Inferior parietal cortex (tissue), 1 donor: Measurements from ENCODE around the gene PIK3R2.
A peak's percentile ranks its signal among the peaks of the same experiment; 100 is the strongest.

ENCODE experiments used
- DNase-seq: peaks from one replicate; pipeline ENCODE4 v3.0.0-alpha.2; 2016; ENCODE audit errors: extremely low spot score

Gene PIK3R2

DNA sequence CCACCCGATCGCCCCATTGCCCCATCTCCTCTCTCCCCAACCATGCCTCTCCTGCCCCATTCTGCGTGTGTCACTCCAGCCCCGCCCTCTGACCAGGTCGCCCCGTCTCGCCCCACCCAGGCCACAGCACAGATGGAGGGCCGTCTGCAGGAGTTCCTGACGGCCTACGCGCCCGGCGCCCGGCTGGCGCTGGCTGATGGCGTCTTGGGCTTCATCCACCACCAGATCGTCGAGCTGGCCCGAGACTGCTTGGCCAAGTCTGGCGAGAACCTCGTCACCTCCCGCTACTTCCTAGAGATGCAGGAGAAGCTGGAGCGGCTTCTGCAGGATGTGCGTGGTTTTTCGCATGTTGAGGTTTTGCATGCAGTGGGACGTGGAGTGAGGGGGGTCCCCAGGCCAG lies 29.1 kb upstream of the PIK3R2 start:
- no peak for DNase-seq

DNA sequence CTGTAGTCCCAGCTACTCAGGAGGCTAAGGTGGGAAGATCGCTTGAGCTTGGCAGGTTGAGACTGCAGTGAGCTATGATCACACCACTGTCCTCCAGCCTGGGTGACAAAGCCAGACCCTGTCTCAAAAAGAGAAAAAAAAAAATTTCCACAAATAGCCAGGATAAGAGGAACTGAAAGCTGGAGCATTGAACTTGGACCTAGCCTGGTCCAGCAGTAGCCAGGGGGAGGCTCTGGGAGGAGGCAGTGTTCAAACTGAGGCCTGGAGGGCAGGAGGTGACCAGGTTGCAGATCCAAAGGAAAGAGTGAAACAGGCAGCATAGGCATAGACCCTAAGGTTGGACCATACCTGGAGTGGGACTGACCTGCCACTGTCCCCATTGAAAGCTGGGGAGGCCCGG lies 26.9 kb upstream of the PIK3R2 start:
- DNase-seq, result no peak

DNA sequence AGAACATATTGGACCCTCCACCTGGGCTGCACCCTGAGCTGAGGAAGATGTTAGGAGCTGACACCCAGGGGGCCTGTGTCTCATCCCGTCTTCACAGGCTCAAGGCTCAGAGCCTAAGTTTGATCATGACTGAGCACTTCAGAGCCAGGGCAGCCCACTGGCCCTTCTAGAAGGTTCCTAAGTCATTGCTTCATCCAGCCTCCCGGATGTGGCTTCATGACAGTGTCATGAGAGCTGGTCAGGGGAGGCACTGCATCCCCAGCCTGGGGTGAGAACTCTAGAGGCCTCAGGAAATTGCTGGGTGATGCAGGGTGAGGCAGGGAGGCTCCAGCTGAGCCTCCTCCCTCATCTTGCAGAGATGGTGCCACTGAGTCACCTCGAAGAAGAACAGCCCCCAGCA lies 24.9 kb upstream of the PIK3R2 start:
- no peak for DNase-seq

DNA sequence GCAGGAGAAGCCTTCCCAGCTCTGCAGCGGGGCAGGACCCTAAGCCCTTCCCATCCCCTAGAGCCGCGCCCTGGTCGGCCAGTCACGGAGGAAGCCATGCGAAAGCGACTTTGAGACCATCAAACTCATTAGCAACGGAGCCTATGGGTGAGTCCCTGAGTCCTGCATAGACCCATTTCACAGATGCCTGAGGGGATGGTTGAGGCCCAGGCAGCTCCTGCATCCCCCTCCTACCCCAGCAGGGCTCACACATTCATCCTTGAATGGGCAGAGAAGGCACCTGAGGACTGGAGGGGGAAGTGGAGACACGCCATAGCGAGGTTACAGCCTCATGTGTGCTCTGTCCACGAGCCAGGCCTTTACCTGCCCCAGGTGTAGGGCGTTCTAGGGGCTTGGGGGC lies 24.2 kb upstream of the PIK3R2 start:
- DNase-seq, result no peak

DNA sequence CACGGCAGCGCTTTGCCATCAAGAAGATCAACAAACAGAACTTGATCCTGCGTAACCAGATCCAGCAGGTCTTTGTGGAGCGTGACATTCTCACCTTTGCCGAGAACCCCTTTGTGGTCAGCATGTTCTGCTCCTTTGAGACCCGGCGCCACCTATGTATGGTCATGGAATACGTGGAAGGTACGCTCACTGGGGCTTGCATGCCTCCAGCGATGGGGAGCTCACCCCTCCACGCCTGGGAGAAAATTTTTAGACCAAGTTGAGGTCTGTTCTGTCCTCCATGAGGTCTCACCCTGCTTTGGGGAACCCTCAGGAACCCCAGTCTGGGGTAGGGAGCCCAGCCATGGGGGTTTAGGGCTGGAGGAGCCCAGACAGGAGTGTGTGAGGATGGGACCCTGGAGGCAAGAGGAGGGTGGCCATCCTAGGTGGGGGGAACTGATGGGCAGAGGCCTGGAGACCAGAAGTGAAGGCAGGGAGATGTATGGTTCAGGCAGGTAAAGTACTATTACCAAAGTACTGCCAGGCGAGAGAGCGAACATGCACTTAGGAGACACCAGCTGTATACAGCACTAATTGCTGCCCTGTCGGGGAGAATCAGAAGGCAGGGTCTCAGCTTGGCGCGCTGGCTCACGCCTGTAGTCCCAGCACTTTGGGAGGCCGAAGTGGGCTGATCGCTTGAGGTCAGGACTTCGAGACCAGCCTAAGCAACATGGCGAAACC lies 22.3 kb upstream of the PIK3R2 start:
- no peak for DNase-seq

DNA sequence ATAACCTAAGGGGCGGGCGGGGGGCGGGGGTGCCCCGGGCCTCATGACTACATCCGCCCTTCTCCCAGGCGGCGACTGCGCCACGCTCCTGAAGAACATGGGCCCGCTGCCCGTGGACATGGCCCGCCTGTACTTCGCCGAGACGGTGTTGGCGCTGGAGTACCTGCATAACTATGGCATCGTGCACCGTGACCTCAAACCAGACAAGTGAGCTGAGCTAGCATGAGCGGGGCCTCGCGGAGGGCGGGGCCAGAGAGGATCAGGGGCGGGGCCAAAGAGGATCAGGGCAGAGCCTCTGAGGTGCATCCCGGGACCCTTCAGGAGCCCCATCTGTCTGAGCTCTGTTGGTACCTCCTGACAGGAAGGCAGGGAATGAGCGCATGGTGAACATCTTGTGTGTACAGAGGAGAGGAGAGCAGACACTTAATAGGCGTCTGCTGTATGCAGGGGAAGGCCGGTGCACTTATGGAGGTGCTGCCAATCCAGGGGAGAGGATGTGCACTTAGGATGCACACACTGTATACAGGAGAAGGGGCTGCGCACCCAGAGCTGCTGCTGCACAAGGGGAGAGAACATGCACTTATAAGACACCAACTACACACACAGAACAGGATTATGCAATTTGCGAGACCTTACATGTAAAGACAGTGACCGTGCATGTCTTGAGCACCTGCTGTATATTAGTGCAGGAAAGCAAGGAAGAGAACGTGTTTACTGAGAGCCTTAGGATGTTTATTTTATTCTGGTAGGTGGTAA lies 20.9 kb upstream of the PIK3R2 start:
- no peak for DNase-seq

DNA sequence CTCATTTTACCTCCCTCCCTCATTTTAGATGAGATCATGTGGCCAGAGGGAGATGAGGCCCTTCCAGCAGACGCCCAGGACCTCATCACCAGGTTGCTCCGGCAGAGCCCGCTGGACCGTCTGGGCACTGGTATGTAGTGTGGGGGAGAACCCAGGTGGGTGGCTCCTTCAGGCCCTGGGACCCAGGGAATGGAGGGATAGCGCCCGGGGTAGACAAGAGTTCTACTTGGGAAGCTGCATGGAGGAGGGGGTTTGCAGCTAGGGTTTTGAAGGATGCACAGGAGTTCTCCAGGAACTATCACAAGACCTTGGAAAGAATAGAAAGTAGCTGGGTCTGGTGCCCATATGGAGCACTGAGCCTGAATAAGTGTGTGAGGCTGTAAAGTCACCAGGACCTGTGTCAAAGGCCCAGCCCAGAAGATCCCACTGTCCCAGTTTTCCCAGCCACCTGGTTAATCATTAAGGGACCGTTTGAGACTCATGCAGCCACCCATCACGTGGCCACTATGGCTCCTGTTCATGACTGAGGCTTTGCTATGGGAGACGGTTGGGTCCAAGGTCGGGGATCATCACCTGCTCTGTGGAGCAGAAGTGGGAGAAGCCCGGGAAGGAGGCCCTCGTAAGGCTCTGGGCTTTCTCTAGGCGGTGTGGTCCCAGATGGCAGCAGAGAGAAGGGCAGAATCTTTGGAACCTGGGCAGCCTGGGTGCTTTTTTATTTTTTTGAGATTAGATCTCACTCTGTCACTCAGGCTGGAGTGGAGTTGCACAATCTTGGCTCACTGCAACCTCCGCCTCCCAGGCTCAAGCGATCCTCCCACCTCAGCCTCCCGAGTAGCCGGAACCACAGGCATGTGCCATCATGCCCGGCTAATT lies 17.0 kb upstream of the PIK3R2 start:
- DNase-seq, result no peak

DNA sequence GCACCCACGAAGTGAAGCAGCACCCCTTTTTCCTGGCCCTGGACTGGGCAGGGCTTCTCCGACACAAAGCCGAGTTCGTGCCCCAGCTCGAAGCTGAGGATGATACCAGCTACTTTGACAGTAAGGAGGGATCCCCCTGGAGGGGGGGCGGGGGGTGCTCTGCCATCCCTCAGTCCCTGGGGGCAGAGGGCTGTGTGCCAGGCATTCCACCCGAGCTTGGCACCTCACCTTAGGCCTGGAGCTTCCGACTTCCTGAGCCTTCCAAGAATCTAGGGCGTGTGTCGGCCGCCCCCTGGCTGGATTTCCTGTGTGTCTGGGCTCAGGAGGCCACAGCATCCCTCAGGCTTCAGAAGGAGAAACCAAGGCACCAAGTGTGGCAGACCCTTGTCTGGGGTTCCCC lies 15.7 kb upstream of the PIK3R2 start:
- no peak for DNase-seq

DNA sequence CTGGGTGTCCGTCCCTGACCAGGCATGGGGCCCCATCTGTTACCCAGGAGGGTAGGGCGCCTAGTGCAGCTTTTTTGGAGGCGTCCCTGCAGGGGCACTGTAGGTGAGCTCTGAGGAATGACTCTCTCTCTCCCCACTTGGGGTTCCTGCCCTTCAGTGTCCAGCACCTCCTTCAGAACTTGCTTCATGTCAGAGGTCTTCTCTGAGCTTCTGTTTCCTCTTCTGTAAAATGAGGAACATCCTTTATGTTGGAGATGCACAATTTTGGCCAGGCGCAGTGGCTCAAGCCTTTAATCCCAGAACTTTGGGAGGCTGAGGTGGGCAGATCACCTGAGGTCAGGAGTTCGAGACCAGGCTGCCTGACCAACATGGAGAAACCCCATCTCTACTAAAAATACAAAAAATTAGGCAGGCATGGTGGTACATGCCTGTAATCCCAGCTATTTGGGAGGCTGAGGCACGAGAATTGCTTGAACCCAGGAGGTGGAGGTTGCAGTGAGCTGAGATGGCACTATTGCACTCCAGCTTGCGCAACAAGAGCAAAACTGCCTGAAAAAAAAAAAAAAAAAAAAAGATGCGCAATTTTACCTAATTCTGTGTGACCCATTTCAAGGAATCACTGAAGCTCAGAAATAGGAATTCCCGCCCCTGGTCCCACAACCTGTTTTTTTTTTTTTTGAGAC lies 15.2 kb upstream of the PIK3R2 start:
- DNase-seq, result no peak

DNA sequence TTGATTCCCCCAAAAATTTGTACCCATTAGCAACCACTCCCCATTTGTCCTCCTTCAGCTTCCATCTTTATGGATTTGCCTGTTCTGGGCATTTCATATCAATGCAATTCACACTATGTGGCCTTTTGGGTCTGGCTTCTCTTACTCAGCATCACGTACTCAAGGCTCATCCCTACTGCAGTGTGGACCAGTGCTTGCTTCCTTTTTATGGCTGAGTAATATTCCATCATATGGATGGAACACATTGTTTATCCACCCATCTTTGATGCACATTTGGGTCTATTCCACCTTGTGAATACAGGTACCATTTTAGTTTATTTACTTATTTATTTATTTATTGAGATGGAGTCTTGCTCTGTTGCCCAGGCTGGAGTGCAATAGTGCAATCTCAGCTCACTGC lies 12.5 kb upstream of the PIK3R2 start:
- DNase-seq, result no peak

DNA sequence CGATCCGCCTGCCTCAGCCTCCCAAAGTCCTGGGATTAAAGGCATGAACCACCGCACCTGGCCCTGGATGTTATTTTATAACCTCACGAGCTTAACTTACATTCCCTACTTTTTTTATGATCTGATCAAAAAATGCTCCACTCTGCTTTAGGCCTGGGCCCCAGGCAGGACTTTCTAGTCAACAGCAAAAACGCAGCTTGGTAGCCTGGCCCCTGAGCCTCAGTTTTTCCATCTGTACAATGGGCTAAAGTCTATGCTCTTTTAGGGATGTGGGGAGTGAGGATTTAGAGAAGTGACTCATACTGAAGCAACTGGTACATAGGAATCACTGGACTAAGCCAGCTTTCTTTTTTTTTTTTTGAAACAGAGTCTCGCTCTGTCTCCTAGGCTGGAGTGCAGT lies 11.9 kb upstream of the PIK3R2 start:
- DNase-seq, result no peak

DNA sequence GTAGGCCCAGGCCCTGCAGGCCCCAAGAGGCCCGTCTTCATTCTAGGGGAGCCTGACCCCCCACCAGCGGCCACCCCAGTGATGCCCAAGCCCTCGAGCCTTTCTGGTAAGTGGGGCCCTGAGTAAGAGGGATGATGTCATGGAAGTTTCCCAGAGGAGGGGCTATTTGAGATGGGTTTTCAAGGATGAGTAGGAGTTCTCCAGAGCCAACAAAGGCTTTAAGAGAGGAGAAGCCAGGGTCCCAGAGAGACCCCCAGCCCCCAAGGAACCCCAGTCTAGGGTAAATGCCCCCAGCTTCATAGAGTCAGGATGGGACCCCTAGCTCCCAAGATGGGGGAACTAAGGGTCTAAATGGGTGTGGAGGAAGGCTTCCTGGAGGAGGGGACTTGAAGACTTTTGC lies 9.1 kb upstream of the PIK3R2 start:
- no peak for DNase-seq

DNA sequence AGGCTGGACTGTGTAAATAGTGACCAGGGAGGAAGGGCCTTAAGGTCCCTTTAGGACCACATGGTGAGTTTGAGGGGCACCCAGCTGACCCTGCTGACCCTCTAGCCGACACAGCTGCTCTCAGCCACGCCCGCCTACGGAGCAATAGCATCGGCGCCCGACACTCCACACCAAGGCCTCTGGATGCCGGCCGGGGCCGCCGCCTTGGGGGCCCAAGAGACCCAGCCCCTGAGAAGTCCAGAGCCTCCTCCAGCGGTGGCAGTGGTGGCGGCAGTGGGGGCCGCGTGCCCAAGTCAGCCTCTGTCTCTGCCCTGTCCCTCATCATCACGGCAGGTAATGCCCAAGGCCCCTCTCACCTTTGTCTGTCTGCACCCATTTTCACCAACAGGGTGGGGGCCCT lies 8.6 kb upstream of the PIK3R2 start:
- DNase-seq, result no peak

DNA sequence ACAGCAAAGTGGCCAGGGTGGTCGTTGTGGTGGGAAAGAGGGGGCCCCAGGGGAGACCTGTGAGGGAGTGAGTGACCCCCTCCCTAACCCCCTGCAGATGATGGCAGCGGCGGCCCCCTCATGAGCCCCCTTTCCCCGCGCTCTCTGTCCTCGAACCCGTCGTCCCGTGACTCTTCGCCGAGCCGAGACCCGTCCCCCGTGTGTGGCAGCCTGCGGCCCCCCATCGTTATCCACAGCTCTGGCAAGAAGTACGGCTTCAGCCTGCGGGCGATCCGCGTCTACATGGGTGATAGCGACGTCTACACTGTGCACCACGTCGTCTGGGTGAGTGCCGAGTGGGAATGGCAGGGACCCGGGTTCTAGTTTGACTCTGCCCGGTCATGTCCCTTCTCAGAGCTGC lies 8.1 kb upstream of the PIK3R2 start:
- no peak for DNase-seq

DNA sequence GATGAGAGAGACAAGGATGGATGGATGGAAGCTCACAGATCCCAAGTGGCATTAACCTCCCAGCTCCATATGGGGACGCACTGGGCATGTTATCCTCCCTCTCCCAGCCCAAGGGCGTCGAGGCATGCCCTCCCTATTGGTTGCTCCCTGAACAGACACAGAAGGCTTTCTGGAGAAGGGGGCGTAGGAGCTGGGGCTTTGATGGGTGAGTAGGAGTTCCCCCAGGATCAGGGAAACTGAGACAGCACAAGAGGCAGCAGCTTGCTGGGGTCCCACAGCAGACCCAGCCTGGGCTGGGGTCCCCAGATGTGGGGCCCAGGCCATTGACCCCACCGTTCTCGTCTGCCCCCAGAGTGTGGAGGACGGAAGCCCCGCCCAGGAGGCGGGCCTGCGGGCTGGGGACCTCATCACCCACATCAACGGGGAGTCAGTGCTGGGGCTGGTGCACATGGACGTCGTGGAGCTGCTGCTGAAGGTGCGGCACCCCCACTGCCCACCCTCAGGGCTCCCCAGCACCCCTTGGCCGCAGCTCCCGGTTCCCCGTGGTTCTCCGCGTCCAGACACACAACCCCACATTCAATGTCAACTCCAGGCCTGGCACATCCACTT lies 7.5 kb upstream of the PIK3R2 start:
- DNase-seq, result no peak

DNA sequence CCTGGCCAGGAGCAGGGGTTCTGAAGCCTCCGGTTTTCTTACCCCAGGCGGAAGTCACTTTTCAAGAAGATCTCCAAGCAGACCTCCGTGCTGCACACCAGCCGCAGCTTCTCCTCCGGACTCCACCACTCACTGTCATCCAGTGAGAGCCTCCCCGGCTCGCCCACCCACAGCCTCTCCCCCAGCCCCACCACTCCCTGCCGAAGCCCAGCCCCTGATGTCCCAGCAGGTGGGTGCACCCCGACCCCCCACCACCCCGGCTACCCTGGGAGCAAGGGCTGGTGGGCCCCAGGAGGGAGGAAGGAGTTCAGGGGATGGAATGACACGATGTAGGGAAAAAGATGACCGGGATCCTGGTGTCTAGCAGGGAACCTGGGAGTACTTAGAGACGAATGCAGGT lies 5.6 kb upstream of the PIK3R2 start:
- no peak for DNase-seq

DNA sequence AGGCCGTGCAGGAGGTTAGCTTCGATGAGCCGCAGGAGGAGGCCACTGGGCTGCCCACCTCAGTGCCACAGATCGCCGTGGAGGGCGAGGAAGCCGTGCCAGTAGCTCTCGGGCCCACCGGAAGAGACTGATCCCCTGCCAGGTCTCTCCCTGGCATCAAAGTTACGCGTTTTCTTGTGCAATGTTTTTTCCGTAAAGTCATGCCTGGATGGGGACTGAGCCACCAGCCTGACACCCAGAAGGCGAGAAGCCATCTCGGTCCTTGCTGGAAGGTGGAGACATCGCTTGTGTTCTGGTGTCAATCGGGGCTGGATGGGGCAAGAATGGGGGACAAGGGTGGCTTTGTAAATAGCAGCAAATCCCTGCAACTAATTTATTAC lies 3.4 kb upstream of the PIK3R2 start:
- no peak for DNase-seq

DNA sequence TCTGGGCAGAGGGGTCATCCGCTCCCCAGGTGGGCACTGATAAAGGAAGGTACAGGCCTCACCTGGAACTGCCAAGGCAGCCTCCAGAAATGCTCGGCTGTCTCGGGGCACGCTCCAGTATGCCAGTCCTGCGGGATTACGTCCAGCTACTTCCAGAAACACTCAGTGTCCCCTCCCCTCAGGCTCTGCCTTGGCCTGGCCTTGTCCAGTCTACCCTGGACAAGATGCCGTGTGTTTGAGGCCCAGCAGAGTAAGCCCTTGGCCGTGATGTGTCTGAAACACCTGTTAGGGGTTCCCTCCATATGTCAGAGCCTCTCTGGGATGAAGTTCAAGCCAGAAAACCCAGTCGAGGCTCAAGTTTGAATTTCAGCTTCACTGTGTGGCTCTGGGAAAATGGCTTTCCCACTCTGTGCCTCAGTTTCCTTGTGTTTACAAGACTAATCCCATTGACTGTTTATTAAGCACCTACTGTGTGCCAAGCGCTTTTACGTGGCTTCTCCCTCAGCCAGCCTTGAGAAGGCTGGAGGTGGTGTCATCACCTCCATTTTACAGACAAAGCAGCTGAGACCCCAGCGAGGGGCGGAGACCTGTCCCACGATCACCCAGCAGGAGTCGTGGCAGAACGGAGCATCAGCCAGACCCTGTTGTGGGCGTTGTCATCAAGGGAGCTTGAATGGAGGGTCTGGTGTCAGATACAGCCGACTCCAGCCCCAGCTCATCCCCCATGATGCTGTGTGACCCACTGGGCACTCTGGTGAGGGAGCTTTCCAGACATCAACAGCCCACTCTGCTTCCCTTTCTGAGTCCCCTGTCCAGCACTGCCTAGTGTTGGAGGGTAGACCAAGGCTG lies 2.0 kb upstream of the PIK3R2 start:
- no peak for DNase-seq

DNA sequence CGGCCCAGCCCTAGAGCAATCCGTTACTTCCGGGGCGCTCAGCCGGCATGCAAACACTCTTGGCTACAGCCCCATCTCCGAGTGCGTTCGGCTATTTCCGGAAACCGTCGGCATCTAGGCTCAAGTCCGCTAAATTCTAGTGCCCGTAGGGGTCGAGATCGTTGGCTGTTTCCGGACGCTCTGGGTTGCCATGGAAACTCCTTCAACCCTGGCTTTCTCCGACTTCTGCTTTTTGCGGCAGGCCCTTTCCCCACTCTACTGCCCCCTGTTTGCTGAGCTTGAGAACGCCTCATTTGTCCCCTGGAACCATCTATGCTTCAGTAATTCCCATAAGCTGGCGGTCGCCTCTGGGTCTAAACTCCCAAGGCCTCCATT lies 534 bp upstream of the PIK3R2 start:
- peak; percentile 98 for DNase-seq

DNA sequence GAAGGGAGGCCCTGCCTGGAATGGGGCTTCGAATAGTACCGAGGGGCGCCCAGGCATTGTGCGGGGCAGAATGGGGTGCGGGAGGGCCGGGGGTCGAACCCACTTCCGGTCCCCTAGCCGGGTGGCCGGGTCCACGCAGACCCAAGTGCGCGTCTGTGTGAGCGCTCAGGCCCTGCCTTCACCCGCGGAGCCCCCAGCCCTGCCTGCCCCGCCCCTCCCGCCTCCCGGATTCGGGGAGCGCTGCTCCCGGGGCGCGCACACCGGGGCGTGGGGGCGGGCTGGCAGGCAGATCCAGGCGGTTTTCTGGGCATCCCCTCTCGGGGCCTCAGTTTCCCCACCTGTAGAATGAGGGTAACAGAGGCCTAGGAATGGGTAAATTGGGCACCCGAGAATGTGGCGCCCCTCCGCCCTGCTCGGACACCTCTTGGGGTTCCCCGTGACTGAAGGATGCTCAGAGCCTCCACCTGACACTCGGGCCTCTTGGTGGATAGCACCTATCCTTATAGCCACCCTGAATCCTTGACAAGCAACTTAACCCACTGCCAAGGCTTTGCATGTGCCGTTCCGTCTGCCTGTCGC lies 682 bp downstream of the PIK3R2 start:
- DNase-seq, result no peak
